ENCODE measurements around the gene ASXL1.

ASXL1 gene

DNA sequence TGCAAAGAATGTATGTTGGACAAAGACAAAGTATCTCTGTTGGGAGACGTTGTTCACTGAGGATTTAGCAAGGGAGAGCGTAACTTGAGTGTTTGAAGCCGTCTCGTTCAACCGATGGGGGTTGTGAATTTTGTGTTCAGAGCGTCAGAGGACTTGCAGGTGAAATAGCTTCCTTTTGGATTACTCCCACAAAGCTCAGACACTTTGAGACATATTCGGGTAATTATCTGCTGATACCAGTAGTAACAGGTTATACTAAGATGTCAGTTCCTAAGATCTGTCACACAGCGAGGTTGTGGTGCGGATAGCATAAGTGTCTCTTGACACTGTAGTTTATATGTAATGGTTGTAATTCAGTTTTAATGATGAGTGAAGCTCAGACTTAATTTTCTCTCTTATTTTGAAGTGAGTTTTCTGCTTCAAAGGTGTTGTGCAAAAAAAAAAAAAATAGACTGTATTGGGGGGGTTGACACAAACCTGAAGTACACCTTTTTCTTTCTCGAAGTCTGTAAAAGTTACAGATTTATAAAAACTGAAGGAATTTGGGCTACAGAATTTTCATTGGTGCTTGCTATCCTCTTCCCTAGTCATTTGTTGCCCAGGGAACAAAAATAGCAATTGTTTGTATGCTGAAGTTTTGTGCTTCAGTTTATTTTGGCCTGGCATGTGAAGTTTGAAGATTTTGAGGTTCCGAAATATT, 1.7 kb downstream of the ASXL1 start:
- TF ChIP-seq, protein P1, sequence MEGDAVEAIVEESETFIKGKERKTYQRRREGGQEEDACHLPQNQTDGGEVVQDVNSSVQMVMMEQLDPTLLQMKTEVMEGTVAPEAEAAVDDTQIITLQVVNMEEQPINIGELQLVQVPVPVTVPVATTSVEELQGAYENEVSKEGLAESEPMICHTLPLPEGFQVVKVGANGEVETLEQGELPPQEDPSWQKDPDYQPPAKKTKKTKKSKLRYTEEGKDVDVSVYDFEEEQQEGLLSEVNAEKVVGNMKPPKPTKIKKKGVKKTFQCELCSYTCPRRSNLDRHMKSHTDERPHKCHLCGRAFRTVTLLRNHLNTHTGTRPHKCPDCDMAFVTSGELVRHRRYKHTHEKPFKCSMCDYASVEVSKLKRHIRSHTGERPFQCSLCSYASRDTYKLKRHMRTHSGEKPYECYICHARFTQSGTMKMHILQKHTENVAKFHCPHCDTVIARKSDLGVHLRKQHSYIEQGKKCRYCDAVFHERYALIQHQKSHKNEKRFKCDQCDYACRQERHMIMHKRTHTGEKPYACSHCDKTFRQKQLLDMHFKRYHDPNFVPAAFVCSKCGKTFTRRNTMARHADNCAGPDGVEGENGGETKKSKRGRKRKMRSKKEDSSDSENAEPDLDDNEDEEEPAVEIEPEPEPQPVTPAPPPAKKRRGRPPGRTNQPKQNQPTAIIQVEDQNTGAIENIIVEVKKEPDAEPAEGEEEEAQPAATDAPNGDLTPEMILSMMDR (conservative IDR thresholded peaks at IDR 0.05), result no peak
- peak overlapping the region; percentile 98 for H3K27ac ChIP-seq

DNA sequence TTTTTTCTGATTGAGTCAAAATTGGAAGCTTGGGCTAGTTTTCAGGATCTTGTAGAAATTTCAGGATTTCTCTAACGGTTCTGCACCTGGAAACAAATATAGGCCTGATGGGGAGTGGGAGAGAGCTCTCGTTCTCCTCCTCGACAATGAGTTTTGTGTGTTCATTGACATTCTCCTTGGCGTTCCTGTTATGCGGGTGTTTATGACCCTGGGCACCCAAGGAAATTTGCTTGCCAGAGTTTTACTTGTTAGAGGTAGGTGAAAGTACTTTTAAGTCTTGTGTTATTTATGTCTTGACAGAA, 2.2 kb downstream of the ASXL1 start:
- peak overlapping the region; percentile 98 for H3K27ac ChIP-seq
- TF ChIP-seq, protein P1 (conservative IDR thresholded peaks at IDR 0.05), result no peak

DNA sequence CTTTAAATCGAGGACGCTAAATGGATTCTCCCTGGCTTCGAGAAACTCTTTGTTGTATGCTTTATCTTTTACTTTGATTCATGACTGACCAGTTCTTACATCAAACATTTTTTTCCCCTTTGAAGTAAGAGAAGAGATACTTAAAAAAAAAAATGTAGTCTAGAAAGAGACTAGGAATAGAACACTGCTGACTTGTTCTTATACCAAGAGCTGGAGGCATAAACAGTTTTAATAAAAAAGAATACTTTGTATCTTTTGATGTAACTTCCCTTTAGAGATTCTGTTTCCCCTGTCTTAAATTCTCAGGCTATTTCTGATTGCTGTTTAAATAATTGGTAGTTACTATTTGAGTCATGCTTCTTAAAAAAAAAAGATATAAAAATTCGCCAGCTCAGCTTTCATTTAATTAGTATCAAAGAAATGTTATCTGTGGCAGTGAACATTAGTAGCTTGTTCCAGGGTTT, 4.8 kb downstream of the ASXL1 start:
- TF ChIP-seq, protein P1 (conservative IDR thresholded peaks at IDR 0.05), result no peak
- no peak overlapping the region for H3K27ac ChIP-seq

DNA sequence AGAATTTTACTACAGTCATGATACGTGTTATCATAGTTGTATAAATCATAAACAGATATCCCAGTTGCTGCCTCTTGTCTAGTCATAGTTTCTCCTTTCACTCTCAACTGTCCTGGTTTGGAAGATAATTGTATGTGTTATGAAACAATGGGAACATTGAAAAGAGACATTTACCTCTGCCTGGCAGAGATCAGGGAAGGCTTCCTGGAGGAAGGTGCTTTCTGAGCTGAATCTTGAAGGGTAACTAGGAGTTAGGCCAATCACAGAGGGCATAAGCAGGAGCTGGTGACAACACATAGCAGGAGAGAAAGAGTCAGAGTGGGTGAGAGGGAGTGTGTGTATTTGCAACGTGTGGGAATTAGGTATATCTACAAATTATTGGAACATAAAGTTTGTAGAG, 5.4 kb downstream of the ASXL1 start:
- H3K27ac ChIP-seq, result no peak overlapping the region
- TF ChIP-seq, protein P1 (conservative IDR thresholded peaks at IDR 0.05), result no peak

DNA sequence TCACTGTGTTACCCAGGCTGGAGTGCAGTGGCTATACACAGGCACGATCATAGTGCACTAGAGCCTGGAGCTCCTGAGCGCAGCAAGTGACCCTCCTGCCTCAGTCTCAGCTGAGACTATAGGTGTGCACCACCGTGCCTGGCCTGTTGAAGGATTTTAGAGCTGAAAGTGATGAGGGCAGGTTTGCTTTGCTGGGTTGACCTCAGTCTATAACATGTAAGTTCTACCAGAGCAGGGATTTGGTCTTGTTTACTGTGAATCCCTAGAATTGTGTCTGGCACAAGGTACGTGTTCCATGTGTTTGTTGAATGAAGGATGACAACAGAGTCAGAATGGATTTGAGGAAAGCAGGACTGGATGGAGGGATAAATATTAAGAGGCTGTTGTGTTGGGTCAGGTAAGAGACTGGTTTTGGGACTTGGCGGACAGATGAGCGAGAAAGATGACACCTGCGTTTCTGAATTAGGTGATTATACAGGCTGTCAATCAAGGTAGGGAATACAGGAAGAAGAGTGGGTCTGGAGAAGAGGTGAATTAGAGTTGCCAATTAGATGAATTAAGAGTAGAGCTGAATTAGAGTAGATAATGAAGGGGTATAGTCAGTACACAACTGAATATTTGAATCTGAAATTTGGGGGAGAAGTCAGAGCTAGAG, 6.5 kb downstream of the ASXL1 start:
- no peak overlapping the region; the same call in 1 of the 2 replicates for H3K27ac ChIP-seq
- TF ChIP-seq, protein P1 (conservative IDR thresholded peaks at IDR 0.05), result no peak

GRCh38 chr20:32365564-32365963, 7.4 kb downstream of the ASXL1 start:
- H3K27ac ChIP-seq, result peak overlapping the region; percentile 53; the same call in 1 of the 2 replicates
- TF ChIP-seq, protein P1 (conservative IDR thresholded peaks at IDR 0.05), result no peak

- H3K27ac ChIP-seq, result peak overlapping the region; percentile 53
- TF ChIP-seq, protein P1 (conservative IDR thresholded peaks at IDR 0.05), result no peak
Measured at GRCh38 chr20:32366380-32366779, 8.2 kb downstream of the ASXL1 start.

Data from VCaP (cell line).